ENCODE measurements around the gene LOX. TPM values are rescaled to one million over a fixed set of nuclear protein-coding genes. Genes with fewer than 3 reads are reported as not detected.

Gene LOX, protein sequence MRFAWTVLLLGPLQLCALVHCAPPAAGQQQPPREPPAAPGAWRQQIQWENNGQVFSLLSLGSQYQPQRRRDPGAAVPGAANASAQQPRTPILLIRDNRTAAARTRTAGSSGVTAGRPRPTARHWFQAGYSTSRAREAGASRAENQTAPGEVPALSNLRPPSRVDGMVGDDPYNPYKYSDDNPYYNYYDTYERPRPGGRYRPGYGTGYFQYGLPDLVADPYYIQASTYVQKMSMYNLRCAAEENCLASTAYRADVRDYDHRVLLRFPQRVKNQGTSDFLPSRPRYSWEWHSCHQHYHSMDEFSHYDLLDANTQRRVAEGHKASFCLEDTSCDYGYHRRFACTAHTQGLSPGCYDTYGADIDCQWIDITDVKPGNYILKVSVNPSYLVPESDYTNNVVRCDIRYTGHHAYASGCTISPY
- total RNA-seq, result 53.8 and 66.2 TPM in 2 replicates

GRCh38 chr5:122078116-122079110, at the start of gene LOX:
TSS of gene LOX (minus strand) at chr5:122078259. CDS start at chr5:122077985, 274 bp downstream.

Other genes with a start within 250 kb of the LOX start
- gene FTMT, start 226.4 kb downstream of the LOX start, total RNA-seq, result not detected in 2 replicates
- 13.1 and 14.5 TPM in 2 replicates for gene SRFBP1, start 116.3 kb downstream of the LOX start, total RNA-seq
- 0.33 TPM in 1 of 2 replicates, not detected in the other for gene ZNF474, start 51.3 kb upstream of the LOX start, total RNA-seq
- under 0.01 and 0.66 TPM in 2 replicates for gene SNCAIP, start 234.0 kb upstream of the LOX start, total RNA-seq